ENCODE data around the gene XIRP1. TPM values are rescaled to one million over a fixed set of nuclear protein-coding genes. Genes with fewer than 3 reads are reported as not detected.

XIRP1 gene
- total and polyA plus RNA-seq, 2 donors (not counting 1 experiment from before 2014, with no cell fraction given): 0.05 TPM; not detected in 1

DNA sequence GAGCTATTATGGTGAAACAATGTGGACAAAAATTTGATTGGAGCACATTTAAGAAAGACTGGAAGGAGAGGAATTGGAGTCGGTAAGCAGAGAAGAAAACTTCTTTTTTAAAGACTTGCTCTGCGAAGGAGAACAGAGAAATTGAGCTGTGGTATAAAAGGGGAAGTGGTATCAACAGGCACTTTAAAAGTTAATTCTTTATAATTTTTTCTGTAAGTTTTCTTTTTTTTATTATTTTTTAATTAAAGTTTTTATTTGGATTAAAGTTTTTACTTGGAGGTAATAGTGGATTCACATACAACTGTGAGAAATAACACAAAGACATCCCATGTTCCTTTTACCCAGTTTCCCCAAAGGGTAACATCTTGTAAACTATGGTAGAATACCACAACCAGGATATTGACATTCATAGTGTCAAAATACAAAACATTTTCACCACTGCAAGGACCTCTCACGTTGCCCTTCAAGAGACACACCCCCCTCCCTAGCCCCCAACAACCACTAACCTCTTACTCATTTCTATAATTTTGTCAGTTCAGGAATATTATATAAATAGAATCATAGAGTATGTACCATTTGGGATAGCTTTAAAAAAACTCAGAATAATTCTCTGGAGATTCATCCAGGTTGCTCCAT lies 33.8 kb upstream of the XIRP1 start:
- no peaks in the 10 kb centered on the region for H3K79me2 ChIP-seq (ENCODE audit: control insufficient read depth, insufficient read depth, low read length)
- no peak overlapping the region for H2AFZ ChIP-seq (ENCODE audit: low read length)
- H3K9me3 ChIP-seq (ENCODE audit: control insufficient read depth, insufficient read depth, low read depth, low read length): no peaks in the 10 kb centered on the region
- TF ChIP-seq, protein P1, sequence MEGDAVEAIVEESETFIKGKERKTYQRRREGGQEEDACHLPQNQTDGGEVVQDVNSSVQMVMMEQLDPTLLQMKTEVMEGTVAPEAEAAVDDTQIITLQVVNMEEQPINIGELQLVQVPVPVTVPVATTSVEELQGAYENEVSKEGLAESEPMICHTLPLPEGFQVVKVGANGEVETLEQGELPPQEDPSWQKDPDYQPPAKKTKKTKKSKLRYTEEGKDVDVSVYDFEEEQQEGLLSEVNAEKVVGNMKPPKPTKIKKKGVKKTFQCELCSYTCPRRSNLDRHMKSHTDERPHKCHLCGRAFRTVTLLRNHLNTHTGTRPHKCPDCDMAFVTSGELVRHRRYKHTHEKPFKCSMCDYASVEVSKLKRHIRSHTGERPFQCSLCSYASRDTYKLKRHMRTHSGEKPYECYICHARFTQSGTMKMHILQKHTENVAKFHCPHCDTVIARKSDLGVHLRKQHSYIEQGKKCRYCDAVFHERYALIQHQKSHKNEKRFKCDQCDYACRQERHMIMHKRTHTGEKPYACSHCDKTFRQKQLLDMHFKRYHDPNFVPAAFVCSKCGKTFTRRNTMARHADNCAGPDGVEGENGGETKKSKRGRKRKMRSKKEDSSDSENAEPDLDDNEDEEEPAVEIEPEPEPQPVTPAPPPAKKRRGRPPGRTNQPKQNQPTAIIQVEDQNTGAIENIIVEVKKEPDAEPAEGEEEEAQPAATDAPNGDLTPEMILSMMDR (conservative IDR thresholded peaks at IDR 0.05 in 1 of 2, IDR thresholded peaks at IDR 0.05 in 1 of 2; ENCODE audit: low read depth in 1 of 2, low read length in 2 of 2): no peak
- TF ChIP-seq EZH2 (IDR thresholded peaks at IDR 0.05; ENCODE audit: low read length, missing control alignments): no peak
- H4K20me1 ChIP-seq (ENCODE audit: control insufficient read depth, extremely low read depth, insufficient read depth, low read length): no peaks in the 10 kb centered on the region
- no peak for DNase-seq (ENCODE audit: low read depth in 2 of 2)
- no peaks in the 10 kb centered on the region for H3K4me1 ChIP-seq (ENCODE audit: control insufficient read depth, extremely low read depth, insufficient read depth, low read length)
- no peak overlapping the region for H3K27ac ChIP-seq (ENCODE audit: insufficient read depth, low read length)
- H3K27me3 ChIP-seq (ENCODE audit: control insufficient read depth, insufficient read depth, low read length): no peaks in the 10 kb centered on the region
- no peak overlapping the region for H3K4me2 ChIP-seq (ENCODE audit: extremely low read depth, insufficient read depth, low read length)
- no peak overlapping the region for H3K4me3 ChIP-seq (replicated peaks in 1 of 4; ENCODE audit: control extremely low read depth in 1 of 4, insufficient read depth in 1 of 4, low read depth in 3 of 4, low read length in 4 of 4)
- H3K36me3 ChIP-seq (ENCODE audit: control insufficient read depth, insufficient read depth, low read length): no peaks in the 10 kb centered on the region
- H3K9ac ChIP-seq (ENCODE audit: insufficient read depth, low read length): no peak overlapping the region

DNA sequence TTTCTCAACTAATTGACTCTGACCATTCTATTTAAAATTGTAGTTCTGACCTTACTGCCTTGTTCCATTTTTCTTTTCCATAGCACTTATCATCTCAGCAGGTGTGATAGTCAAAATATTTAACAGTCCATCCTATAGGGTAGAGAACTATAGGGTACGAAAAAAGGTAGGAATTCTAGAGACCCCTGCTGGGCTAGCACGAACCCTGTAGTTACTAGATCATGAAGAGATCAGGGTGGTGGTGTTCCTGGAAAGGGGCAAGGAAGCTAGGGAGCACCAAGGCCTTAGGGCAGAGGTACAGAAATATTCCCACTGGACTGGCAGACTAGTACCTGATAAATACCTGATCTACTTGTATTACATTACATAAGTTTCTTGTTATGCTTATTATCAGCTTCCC lies 31.9 kb upstream of the XIRP1 start:
- DNase-seq (ENCODE audit: low read depth in 2 of 2): no peak
- Histone ChIP-seq H3K4me3 (replicated peaks in 1 of 4; ENCODE audit: control extremely low read depth in 1 of 4, insufficient read depth in 1 of 4, low read depth in 3 of 4, low read length in 4 of 4) (no peak overlapping the region), H2AFZ (ENCODE audit: low read length) (no peak overlapping the region), H3K9ac (ENCODE audit: insufficient read depth, low read length) (no peak overlapping the region), H3K79me2 (ENCODE audit: control insufficient read depth, insufficient read depth, low read length) (no peaks in the 10 kb centered on the region), H3K9me3 (ENCODE audit: control insufficient read depth, insufficient read depth, low read depth, low read length) (no peaks in the 10 kb centered on the region), H3K4me1 (ENCODE audit: control insufficient read depth, extremely low read depth, insufficient read depth, low read length) (no peaks in the 10 kb centered on the region), H4K20me1 (ENCODE audit: control insufficient read depth, extremely low read depth, insufficient read depth, low read length) (no peaks in the 10 kb centered on the region), H3K27ac (ENCODE audit: insufficient read depth, low read length) (no peak overlapping the region), H3K36me3 (ENCODE audit: control insufficient read depth, insufficient read depth, low read length) (no peaks in the 10 kb centered on the region), H3K4me2 (ENCODE audit: extremely low read depth, insufficient read depth, low read length) (no peak overlapping the region), H3K27me3 (ENCODE audit: control insufficient read depth, insufficient read depth, low read length) (no peaks in the 10 kb centered on the region)
- TF ChIP-seq EZH2 (IDR thresholded peaks at IDR 0.05; ENCODE audit: low read length, missing control alignments): no peak

DNA sequence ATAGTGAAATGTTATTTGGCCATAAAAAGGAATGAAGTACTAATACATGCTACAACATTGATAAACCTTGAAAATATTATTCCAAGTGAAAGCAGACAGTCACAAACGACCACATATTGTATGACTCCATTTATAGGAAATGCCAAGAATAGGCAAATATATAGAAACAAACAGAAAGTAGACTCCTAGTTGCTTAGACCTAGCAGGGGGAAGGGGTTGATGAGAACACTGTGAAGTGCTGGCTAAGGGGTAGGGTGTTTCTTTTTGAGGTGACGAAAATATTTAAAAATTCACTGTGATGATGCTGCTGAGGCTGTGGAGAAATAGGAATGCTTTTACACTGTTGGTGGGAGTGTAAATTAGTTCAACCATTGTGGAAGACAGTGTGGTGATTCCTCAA lies 30.5 kb upstream of the XIRP1 start:
- no peak overlapping the region for H3K27ac ChIP-seq (ENCODE audit: insufficient read depth, low read length)
- no peaks in the 10 kb centered on the region for H3K27me3 ChIP-seq (ENCODE audit: control insufficient read depth, insufficient read depth, low read length)

More for the DNA sequence above, 30.5 kb upstream of the XIRP1 start:
- no peak for DNase-seq (ENCODE audit: low read depth in 2 of 2)
- Histone ChIP-seq H3K9ac (ENCODE audit: insufficient read depth, low read length) (no peak overlapping the region), H3K4me1 (ENCODE audit: control insufficient read depth, extremely low read depth, insufficient read depth, low read length) (no peaks in the 10 kb centered on the region), H3K9me3 (ENCODE audit: control insufficient read depth, insufficient read depth, low read depth, low read length) (no peaks in the 10 kb centered on the region), H4K20me1 (ENCODE audit: control insufficient read depth, extremely low read depth, insufficient read depth, low read length) (no peaks in the 10 kb centered on the region), H3K36me3 (ENCODE audit: control insufficient read depth, insufficient read depth, low read length) (no peaks in the 10 kb centered on the region), H2AFZ (ENCODE audit: low read length) (no peak overlapping the region), H3K4me3 (replicated peaks in 1 of 4; ENCODE audit: control extremely low read depth in 1 of 4, insufficient read depth in 1 of 4, low read depth in 3 of 4, low read length in 4 of 4) (no peak overlapping the region), H3K79me2 (ENCODE audit: control insufficient read depth, insufficient read depth, low read length) (no peaks in the 10 kb centered on the region), H3K4me2 (ENCODE audit: extremely low read depth, insufficient read depth, low read length) (no peak overlapping the region)
- TF ChIP-seq, protein P1 (conservative IDR thresholded peaks at IDR 0.05 in 1 of 2, IDR thresholded peaks at IDR 0.05 in 1 of 2; ENCODE audit: low read depth in 1 of 2, low read length in 2 of 2): no peak
- TF ChIP-seq EZH2 (IDR thresholded peaks at IDR 0.05; ENCODE audit: low read length, missing control alignments): no peak

All from fibroblast of lung (primary cell).